ENCODE data around the gene ZSCAN5A.

ZSCAN5A gene

GRCh38 chr19:56295531-56296455, 18.8 kb downstream of the ZSCAN5A start:
- no peak overlapping the region for H3K4me3 ChIP-seq (ENCODE audit: low read depth, low read length)
- TF ChIP-seq MAX (IDR thresholded peaks at IDR 0.05; ENCODE audit: low read depth, low read length): no peak
- DNase-seq (ENCODE audit: low read depth): no peak

- no peak for DNase-seq (ENCODE audit: low read depth)
- TF ChIP-seq MYC (IDR thresholded peaks at IDR 0.05; ENCODE audit: low read depth, low read length): no peak
- TF ChIP-seq MAX (IDR thresholded peaks at IDR 0.05; ENCODE audit: low read depth, low read length): no peak
- no peak for TF ChIP-seq POLR2A (IDR thresholded peaks at IDR 0.05; ENCODE audit: extremely low read depth, insufficient read length)
- no peak for TF ChIP-seq CTCF (IDR thresholded peaks at IDR 0.05; ENCODE audit: low read depth, low read length)
- H3K4me3 ChIP-seq (ENCODE audit: low read depth, low read length): no peak overlapping the region
These were observed 20.1 kb downstream of the ZSCAN5A start for GRCh38 chr19:56294549-56294948.

- DNase-seq (ENCODE audit: low read depth): no peak
- H3K4me3 ChIP-seq (ENCODE audit: low read depth, low read length): no peak overlapping the region
- TF ChIP-seq MYC (IDR thresholded peaks at IDR 0.05; ENCODE audit: low read depth, low read length) (no peak), MAX (IDR thresholded peaks at IDR 0.05; ENCODE audit: low read depth, low read length) (no peak), CTCF (IDR thresholded peaks at IDR 0.05; ENCODE audit: low read depth, low read length) (no peak), POLR2A (IDR thresholded peaks at IDR 0.05; ENCODE audit: extremely low read depth, insufficient read length) (no peak)
These were observed 22.8 kb downstream of the ZSCAN5A start for GRCh38 chr19:56291867-56292266.

- no peak for TF ChIP-seq MAX (IDR thresholded peaks at IDR 0.05; ENCODE audit: low read depth, low read length)
- no peak for TF ChIP-seq CTCF (IDR thresholded peaks at IDR 0.05; ENCODE audit: low read depth, low read length)
- TF ChIP-seq MYC (IDR thresholded peaks at IDR 0.05; ENCODE audit: low read depth, low read length): no peak
- TF ChIP-seq POLR2A (IDR thresholded peaks at IDR 0.05; ENCODE audit: extremely low read depth, insufficient read length): no peak
- H3K4me3 ChIP-seq (ENCODE audit: low read depth, low read length): no peak overlapping the region
- no peak for DNase-seq (ENCODE audit: low read depth)
These were observed 24.5 kb downstream of the ZSCAN5A start for GRCh38 chr19:56290104-56290503.

- TF ChIP-seq MAX (IDR thresholded peaks at IDR 0.05; ENCODE audit: low read depth, low read length) (no peak), MYC (IDR thresholded peaks at IDR 0.05; ENCODE audit: low read depth, low read length) (no peak), POLR2A (IDR thresholded peaks at IDR 0.05; ENCODE audit: extremely low read depth, insufficient read length) (no peak), CTCF (IDR thresholded peaks at IDR 0.05; ENCODE audit: low read depth, low read length) (no peak)
- no peak overlapping the region for H3K4me3 ChIP-seq (ENCODE audit: low read depth, low read length)
- DNase-seq (ENCODE audit: low read depth): no peak
These were observed 29.9 kb downstream of the ZSCAN5A start for GRCh38 chr19:56284746-56285145.

- TF ChIP-seq CTCF (IDR thresholded peaks at IDR 0.05; ENCODE audit: low read depth, low read length) (no peak), POLR2A (IDR thresholded peaks at IDR 0.05; ENCODE audit: extremely low read depth, insufficient read length) (no peak), MYC (IDR thresholded peaks at IDR 0.05; ENCODE audit: low read depth, low read length) (no peak), MAX (IDR thresholded peaks at IDR 0.05; ENCODE audit: low read depth, low read length) (no peak)
- no peak for DNase-seq (ENCODE audit: low read depth)
- no peak overlapping the region for H3K4me3 ChIP-seq (ENCODE audit: low read depth, low read length)
These were observed 31.8 kb downstream of the ZSCAN5A start for GRCh38 chr19:56282809-56283208.
